Iris pigment epithelial cell (primary cell): Measurements from ENCODE around the gene FOCAD.
A peak's percentile ranks its signal among the peaks of the same experiment; 100 is the strongest.

ENCODE experiments used
- DNase-seq: peaks from one replicate; pipeline ENCODE4 v3.0.0-alpha.2; 2011; ENCODE audit warnings: low read depth

The FOCAD gene

DNA sequence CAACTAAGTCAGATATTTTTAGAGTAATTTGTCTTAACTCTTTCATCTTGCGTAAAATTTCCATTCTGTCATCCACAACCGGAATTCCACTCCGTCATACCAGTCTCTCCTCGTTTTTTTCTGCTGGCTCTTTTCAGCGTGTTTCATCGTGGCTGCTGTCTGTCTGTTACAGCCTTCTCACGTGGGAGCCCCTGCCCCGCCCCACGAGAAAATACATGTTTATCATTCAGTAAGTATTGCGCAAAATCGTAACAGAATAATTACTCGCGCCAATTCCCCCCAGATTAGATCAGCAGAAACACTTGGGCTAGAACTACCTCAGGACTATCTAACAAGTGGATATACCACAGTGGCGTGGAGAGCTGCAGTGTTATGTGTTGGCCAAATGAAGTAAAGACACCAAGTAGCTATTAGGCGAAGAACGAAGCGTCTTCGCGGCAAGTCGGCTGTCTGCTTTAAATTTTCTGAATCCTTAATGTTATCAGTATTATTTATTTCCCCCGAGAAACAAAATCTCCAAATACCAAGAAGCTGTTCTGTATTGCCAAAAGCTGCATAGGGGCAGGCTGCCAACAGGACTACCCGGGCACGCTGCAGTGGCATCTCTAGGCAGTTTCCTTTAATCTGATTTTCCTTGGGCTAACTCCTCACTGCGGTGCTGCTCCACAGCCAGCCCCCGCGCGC lies 566 bp upstream of the FOCAD start:
- peak; percentile 92 for DNase-seq

GRCh38 chr9:20684875-20685696 lies 1.0 kb downstream of the FOCAD start:
- DNase-seq, result peak; percentile 89

DNA sequence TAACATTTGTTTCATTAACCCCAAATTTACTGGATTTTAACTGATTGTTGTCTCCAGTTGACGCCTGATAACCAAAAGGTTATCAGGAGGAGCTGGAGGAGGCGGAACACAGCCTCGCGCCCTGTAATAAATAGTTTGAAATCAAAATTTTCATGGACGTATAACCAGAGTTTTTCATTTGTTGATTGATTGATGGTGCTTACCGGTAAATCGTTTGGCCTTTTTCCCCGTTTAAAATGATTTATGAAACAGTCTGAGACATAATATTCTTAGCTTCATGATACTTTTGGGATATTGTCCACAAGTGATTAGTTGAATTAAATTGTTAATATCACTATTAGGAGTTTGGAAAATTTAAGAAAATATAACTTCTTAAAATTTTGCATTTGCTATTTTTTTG lies 1.7 kb downstream of the FOCAD start:
- DNase-seq, result no peak

DNA sequence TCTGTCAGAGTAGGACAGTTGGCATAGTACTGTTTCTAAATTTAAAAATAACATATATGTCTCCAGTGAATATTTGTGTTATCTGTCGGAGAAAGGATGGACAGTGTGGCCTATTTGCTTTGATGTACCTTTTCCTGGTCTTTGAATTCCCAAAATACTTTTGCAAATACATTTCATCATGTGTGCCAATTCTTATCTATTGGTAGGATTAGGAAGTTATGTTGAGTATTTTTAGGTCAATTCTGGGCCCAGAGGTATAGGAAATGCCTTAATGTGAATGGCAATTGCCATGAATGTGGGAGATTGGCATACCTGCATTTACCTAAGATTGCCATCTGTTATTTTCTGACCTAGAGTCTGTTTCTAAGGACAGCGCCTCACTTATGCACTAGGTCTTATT lies 5.8 kb downstream of the FOCAD start:
- DNase-seq, result no peak

- DNase-seq, result peak; percentile 79
These were observed 8.5 kb downstream of the FOCAD start for GRCh38 chr9:20692554-20692953.

- DNase-seq, result peak; percentile 47
These were observed 9.0 kb downstream of the FOCAD start for GRCh38 chr9:20693068-20693467.

- DNase-seq, result no peak
These were observed 10.2 kb downstream of the FOCAD start for GRCh38 chr9:20694248-20694647.

GRCh38 chr9:20697021-20697719 lies 13.1 kb downstream of the FOCAD start:
- no peak for DNase-seq

DNA sequence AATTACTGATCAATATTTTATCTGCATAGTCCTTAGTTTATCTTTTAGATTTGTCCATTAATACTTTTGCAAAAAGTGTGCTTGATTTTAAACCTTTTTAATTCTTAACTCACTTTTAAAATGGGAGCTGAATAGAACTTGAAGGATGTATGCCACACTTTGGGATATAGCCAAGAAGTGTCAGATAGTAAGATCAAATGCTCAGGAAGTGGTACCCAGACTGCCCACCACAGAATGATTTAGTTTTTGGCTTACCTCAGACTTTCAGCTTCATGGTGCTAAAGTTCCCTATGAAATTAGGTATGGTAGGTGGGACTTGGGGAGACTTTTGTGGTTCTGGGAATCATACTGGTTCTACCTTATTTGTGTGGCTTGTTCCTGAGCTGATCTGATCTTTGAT lies 14.7 kb downstream of the FOCAD start:
- DNase-seq, result no peak

DNA sequence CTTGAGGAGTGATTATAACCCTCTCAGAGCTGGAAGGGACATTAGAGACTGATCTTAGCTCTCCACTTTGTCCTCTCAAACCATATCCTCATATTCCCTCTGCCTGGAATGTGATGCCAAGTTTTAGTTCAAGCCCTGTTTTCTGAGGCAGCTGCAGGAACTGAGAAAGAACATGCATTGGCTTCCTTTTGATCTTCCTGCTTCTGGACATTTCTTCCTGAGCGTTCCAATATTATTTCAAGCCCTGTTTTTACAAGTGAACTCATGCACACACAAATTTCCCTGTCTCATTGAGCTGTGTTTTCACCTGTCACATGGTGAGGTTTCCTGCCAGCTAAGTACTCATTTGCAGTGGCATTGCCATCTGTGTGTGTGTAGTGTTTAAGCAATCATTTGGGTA lies 17.0 kb downstream of the FOCAD start:
- no peak for DNase-seq

DNA sequence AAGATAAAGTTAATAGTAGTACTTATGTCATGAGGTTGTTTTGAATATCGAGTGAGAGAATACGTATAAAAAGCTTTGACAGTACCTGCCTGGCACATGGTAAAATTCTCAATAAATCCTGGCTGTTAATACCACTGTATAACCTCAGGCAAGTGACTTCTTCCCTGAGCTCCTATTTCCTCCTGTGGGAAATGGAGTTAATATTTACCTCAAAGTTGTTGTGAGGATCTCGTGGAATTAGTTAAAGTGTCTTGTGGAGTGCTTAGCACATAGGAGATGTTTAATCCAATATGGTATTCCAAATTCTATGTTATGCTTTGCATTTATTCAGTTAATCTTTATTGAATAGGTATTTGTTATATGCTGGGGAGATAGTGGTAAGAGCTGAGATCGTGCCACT lies 18.5 kb downstream of the FOCAD start:
- no peak for DNase-seq

GRCh38 chr9:20703146-20703545 lies 19.1 kb downstream of the FOCAD start:
- DNase-seq, result no peak

DNA sequence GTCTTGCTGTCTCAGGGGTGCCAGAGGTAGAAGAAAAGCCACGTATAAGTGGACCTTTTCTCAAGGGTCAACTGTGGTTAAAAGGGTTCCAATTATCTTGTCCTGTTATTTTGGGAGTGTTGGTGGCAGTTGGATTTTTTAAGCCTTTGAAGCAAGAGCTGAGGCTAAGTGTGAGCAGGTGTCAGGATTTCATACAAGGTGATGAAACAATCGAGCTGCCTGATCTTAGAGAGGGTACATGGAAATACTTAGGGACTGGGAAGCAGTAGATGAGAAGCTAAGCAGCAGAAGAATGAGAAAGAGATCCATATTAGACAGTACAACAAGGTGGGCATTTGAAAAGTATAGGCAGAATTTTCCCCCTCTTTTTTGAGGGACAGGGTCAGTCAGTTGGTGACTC lies 23.6 kb downstream of the FOCAD start:
- no peak for DNase-seq

- DNase-seq, result no peak
These were observed 29.1 kb downstream of the FOCAD start for GRCh38 chr9:20713172-20713571.

- no peak for DNase-seq
These were observed 30.7 kb downstream of the FOCAD start for GRCh38 chr9:20714442-20715415.

DNA sequence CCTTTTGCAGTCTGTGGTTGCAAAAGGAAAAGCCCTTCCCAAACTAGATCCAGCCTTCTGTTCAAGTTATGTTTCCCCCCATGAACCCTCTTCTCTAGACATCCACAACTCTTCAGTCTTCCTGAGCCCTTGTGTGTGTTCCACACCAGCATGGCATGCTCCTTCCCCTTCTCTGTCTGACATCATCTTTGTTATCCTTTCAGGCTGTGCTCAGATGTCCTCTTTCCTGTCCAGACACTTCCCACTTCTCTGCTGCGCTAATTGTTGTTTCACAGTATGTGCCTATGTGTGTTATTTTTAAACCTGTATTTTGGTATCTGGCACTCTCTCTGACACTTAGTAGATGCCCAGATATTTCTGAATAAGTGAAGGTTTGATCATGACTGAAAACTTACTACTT lies 38.2 kb downstream of the FOCAD start:
- no peak for DNase-seq

DNA sequence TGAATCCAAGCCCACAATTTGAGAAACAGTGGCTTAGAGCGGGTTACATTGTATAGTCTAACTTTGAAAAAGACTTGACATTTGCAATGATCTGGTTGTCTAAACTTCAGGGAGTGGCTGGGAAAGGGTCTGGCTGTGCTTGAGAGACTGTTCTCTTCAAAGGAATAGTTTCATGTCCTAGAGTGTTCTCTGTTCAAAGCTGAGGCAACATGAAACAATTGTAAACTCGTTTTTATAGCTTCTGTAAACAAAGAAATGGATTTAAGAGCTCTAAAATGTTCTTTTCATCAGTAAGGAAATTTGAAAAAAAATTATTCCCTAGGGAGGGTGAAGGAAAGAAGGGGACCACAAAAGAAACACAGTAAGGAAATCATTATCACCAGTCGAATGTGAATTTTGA lies 41.6 kb downstream of the FOCAD start:
- no peak for DNase-seq

GRCh38 chr9:20726144-20726543 lies 42.1 kb downstream of the FOCAD start:
- no peak for DNase-seq

DNA sequence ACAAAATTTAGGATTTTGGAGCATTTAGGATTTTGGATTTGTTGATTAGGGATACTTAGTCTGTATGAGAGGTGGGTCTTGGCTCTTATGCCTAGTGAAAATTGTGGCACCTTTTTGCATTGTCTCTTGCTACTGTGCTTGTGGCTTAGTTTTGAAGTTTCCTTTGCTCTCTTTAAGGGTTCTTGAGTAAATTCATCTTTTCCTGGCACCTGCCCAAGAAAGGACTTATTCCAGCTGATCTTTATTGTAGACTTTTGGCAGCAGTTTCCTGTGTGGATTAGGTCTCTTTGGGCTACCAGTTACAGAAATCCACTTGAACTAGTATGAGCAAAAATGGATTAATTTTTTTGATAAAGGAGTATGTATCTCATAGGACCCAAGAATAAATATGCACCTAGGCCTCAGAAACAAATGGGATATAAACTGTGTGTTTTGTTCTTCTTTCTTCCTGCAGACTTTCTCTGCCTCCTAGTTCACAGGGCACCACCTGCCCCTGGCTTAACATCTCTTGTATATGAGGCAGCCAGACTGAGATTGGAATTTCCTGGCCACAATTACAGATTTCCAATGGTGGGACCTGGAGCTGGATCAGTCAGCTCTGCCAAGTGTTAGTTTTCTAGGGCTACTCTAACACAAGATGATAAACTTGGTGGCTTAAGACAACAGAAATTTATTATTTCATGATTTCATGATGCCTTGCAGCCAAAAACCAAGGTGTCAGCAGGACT lies 44.6 kb downstream of the FOCAD start:
- DNase-seq, result peak; percentile 82

- DNase-seq, result no peak
These were observed 45.5 kb downstream of the FOCAD start for GRCh38 chr9:20729523-20729922.

DNA sequence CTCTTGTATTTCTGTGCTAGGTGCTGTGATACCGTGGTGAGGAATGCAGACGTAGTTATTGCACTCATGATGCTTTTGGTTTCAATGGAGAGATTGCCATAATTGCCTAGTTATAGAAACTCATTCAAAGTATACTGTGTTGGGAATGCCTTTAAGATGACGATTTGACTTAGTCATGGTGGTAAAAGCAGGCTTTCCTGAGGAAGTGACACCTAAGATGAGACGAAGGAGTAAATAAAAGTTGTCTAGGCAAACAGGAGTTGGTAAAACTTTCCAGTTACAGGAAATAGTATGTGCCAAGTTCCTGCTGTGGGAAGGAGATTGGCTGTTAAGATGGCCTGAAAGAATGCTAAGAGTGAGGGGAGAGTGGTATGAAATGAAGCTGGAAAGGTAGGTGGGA lies 48.1 kb downstream of the FOCAD start:
- DNase-seq, result peak; percentile 93
